Vagina (tissue), 2 donors: ENCODE results near the gene TSC22D2.

Source experiments
- POLR2A ChIP-seq, 2 donors: fragments of 450-650 bp; IDR thresholded peaks; one replicate each; pipeline ENCODE4 v1.6.1; 2017; ENCODE audit warnings: antibody characterized with exemption in 2 of 2, mild to moderate bottlenecking in 2 of 2, moderate library complexity in 2 of 2
- POLR2AphosphoS5 ChIP-seq, 2 donors: sonication (generic); formaldehyde crosslinking; IDR thresholded peaks; one replicate each; pipeline ENCODE4 v1.9.0; 2017; ENCODE audit warnings: antibody characterized with exemption in 2 of 2, mild to moderate bottlenecking in 2 of 2, low read depth in 1 of 2; ENCODE audit not compliant: insufficient read depth in 1 of 2
- TF ChIP-seq, protein P1 (sequence below), 3 experiments: fragments of 450-650 bp in 2 of 3; fragments of 200-600 bp in 1 of 3; sonication (generic) in 1 of 3; IDR thresholded peaks; one replicate each; pipeline ENCODE4 v1.5.1; 2017 to 2019; ENCODE audit warnings: antibody characterized with exemption in 3 of 3, mild to moderate bottlenecking in 2 of 3, moderate library complexity in 2 of 3

- TF ChIP-seq, protein P1, sequence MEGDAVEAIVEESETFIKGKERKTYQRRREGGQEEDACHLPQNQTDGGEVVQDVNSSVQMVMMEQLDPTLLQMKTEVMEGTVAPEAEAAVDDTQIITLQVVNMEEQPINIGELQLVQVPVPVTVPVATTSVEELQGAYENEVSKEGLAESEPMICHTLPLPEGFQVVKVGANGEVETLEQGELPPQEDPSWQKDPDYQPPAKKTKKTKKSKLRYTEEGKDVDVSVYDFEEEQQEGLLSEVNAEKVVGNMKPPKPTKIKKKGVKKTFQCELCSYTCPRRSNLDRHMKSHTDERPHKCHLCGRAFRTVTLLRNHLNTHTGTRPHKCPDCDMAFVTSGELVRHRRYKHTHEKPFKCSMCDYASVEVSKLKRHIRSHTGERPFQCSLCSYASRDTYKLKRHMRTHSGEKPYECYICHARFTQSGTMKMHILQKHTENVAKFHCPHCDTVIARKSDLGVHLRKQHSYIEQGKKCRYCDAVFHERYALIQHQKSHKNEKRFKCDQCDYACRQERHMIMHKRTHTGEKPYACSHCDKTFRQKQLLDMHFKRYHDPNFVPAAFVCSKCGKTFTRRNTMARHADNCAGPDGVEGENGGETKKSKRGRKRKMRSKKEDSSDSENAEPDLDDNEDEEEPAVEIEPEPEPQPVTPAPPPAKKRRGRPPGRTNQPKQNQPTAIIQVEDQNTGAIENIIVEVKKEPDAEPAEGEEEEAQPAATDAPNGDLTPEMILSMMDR (IDR thresholded peaks at IDR 0.05) = no peak
- no peak for TF ChIP-seq POLR2A (IDR thresholded peaks at IDR 0.05)
- TF ChIP-seq POLR2AphosphoS5 (IDR thresholded peaks at IDR 0.05; ENCODE audit: insufficient read depth in 1 of 2, low read depth in 1 of 2) = no peak
Observed at GRCh38 chr3:150419076-150419868, 11.2 kb downstream of the TSC22D2 start.
